Activated CD8-positive, alpha-beta memory T cell treated with anti-CD3 and anti-CD28 coated beads for 1 hour (primary cell): ENCODE results near the gene ZNF691.
"Not testable (repeated sequence)": the region's sequence is repeated elsewhere in the genome, so short reads cannot be mapped to it uniquely, and the experiment has no call there.

Experiments
- DNase-seq, 2 donors: peaks; one replicate each; pipeline ENCODE4 v3.0.0-alpha.2; 2020; ENCODE audit warnings: low read depth in 1 of 2; ENCODE audit errors: extremely low read depth in 1 of 2

ZNF691 gene

DNA sequence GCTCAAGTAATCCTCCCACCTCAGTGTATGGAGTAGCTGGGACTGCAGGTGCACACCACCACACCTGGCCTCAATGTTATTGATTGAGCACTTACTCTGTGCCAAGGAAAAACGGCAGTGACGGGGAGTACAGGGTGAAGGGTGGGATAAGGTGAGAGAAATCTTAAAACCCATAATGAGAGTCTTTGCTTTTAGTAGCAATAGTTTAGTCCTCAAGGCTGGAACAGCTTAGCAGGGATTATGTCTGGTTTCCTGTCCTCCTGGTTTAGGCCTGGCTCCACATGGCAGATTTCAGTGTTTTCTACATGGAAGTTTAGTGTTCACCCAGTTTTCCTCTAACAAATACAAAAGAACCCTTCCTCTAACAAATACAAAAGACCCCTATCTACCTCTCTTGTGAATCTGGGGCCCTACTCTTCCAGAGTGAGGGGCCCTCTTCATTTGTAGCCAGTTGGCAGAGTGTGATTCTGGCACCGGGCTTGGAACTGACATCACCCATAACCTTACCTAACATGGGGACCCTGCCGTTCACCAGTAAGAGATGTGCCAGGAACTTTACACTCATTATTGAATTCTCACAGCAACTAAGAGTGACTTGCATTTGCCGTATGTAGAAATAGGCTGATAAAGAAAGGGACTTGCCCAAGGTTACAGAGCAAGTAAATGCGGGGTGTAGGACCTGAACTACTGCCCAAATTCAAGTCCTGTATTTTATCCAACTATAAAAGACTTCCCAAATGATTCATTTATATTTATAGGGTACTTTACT is 6.9 kb downstream of the ZNF691 start:
- no peak for DNase-seq

DNA sequence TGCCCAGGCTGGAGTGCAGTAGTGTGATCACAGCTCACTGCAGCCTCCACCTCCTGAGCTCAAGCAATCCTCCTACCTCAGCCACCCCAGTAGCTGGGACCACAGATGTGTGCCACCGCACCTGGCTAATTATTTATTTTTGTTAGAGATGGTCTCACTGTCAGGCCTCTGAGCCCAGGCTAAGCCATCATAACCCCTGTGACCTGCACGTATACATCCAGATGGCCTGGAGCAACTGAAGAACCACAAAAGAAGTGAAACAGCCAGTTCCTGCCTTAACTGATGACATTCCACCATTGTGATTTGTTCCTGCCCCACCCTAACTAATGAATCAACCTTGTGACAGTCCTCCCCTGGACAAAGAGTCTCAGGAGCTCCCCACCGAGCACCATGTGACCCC is 10.1 kb downstream of the ZNF691 start:
- DNase-seq: not testable (repeated sequence)

DNA sequence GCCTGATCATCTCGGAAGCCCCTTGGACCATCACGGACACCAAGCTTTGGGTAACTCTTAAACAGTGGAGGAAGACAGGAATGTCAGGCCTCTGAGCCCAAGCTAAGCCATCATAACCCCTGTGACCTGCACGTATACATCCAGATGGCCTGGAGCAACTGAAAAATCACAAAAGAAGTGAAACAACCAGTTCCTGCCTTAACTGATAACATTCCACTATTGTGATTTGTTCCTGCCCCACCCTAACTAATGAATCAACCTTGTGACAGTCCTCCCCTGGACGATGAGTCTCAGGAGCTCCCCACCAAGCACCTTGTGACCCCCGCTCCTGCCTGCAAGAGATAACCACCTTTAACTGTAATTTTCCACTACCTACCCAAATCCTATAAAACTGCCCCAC is 13.0 kb downstream of the ZNF691 start:
- not testable (repeated sequence) for DNase-seq

DNA sequence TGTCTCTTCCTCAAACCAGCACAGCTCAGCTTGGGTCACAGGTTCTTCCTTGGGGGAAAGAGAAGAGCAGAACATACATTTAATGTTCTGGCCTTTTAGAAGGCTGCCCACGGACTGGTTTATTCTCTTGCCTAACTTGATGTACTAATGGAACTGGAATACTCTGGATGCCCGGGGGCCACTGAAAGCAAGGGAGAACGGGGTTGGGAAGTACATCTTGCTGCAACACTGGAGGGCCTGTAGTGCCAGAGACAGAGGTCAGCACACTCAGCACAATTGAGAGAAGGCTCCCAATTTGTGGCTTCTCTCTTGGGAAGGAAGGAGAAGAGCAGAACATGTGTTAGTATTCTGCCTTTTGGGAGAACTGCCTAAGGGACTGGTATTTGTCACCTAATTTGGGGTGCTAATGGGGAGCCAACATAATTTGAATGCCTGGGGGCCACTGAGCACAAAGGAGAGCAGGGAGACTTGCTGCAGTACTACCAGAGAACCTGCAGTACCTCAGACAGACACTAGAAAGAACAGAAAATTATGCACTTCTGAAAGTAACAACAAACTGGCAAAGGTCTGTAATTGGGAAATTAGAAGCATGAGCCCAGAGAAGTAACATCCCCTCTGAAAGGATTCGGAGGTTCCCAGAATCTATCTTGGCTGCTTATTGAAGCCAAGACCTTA is 14.1 kb downstream of the ZNF691 start:
- no peak for DNase-seq

DNA sequence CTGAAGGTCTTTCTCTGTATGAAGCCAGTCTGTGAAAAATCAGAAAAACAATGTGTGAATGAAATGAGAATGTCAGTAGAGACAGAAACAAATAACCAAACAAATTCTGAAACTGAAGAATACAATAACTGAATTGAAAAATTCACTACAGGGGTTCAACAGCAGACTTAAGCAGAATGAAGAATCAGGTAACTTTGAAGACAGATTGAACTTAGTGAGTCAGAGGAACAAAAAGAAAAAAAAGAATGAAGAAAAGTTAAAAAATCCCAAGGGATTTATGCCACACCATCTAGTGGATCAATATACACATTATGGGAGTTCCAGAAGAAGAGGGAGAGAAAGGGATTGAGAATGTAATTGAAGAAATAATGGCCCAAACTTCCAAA is 14.6 kb downstream of the ZNF691 start:
- no peak for DNase-seq

DNA sequence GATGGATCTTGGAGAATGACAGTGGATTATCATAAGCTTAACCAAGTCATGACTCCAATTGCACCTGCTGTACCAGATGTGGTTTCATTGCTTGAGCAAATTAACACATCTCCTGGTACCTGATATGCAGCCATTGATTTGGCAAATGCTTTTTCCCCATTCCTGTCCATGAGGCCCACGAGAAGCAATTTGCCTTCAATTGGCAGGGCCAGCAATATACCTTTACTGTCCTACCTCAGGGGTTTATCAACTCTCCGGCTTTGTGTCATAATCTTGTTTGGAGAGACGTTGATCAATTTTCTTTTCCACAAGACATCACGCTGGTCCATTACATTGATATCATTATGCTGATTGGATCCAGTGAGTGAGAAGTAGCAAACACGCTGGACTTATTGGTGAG is 20.1 kb downstream of the ZNF691 start:
- no peak for DNase-seq

DNA sequence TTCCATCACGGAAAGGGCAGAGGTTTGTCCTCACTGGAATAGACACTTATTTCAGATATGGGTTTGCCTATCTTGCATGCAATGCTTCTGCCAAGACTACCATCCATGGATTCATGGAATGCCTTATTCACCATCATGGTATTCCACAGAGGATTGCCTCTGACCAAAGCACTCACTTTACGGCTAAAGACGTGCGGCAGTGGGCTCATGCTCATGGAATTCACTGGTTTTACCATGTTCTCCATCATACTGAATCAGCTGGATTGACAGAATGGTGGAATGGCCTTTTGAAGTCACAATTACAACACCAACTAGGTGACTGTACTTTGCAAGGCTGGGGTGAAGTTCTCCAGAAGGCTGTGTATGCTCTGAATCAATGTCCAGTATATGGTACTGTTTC is 22.1 kb downstream of the ZNF691 start:
- DNase-seq: not testable (repeated sequence)

DNA sequence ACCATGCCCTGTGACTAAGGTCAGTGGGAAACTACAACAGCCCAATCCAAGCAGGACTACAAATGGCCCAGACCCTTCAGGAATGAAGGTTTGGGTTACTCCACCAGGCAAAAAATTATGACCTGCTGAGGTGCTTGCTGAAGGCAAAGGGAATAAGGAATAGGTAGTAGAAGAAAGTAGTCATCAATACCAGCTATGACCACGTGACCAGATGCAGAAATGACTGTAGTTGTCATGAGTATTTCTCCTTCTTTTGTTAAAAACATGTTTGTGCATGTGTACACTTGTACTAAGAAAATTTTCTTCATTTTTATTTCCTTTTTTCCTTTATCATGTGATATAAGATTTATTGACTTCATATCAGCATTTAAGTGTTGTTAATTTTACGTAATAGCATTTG is 22.8 kb downstream of the ZNF691 start:
- DNase-seq: not testable (repeated sequence)

DNA sequence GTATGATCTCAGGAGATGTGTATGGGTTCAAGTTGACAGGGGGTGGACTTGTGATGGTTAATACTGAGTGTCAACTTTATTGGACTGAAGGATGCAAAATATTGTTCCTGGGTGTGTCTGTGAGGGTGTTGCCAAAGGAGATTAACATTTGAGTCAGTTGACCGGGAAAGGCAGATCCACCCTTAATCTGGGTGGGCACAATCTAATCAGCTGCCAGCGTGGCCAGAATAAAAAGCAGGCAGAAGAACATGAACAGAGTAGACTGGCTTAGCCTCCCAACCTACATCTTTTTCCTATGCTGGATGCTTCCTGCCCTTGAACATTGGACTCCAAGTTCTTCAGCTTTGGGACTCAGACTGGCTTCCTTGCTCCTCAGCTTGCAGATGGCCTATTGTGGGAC is 23.3 kb downstream of the ZNF691 start:
- not testable (repeated sequence) for DNase-seq

DNA sequence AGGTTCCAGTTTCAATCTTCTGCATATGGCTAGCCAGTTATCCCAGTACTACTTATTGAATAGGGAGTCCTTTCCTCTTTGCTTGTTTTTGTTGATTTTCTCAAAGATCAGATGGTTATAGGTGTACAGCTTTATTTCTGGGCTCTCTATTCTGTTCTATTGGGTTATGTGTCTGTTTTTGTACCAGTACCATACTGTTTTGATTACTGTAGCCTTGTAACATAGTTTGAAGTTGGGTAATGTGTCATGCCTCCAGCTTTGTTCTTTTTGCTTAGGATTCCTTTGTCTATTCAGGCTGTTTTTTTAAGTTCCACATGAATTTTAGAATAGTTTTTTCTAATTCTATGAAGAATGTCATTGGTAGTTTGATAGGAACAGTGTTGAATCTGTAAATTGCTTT is 26.7 kb downstream of the ZNF691 start:
- DNase-seq: not testable (repeated sequence)

DNA sequence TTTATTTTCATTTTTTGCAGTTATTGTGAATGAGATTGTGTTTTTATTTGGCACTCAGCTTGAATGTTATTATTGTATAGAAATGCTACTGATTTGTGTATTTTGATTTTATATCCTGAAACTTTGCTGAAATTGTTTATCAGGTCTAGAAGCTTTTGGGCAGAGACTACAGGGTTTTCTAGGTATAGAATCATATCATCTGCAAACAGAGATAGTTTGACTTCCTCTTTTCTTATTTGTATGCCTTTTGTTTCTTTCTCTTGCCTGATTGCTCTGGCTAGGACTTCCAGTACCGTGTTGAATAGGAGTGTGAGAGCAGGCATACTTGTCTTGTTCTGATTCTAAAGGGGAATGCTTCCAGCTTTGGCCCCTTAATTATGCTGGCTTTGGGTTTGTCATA is 27.3 kb downstream of the ZNF691 start:
- no peak for DNase-seq

DNA sequence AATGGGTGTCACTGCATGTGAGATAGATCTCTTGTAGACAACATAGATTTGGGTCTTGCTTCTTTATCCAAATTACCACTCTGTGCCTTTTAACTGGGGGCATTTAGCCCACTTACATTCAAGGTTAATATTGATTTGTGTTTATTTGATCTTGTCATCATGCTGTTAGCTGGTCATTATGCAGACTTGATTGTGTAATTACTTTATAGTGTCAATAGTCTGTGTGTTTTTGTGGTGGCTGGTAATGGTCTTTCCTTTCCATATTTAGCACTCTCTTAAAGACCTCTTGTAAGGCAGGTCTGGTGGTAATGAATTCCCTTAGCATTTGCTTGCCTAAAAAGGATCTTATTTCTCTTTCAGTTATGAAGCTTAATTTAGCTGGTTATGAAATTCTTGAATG is 29.6 kb downstream of the ZNF691 start:
- DNase-seq: no peak

DNA sequence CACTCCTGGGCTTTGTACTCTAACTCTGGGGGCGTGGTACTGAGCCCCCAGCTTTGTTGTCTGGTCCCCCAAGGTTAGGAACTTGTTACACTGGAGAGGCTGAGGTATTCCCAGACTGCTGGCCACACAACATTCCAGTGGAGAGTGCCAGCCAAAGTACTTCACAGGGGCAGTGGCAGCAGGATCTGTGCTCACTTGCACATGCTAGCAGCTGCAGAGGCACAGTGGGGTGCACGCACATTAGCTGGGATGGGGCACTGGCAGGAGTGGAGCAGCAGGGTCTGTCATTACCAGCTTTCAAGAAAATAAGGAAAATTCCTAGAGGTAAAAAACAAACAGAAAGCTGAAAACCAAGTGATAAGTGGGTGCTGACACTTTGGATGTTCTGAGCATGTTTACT is 31.0 kb downstream of the ZNF691 start:
- no peak for DNase-seq

DNA sequence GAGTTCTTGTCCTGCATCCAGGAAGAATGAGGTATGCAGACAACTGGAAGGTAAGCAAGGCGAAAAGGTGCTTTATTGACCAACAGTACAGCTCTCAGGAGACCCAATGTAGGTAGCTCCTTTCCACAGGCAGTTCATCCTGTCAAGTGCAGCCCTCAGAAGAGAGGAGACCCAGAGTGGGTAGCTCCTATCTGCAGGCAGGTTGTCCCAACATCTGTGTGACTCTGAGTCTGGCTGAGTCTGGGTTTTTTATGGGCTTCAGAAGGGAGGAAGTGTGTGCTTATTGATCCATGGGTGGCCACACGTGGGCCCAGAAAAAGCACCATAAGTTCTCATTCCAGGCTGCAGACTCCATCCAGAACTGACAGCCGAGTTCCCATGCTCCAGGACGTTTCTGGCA is 34.0 kb downstream of the ZNF691 start:
- no peak for DNase-seq

DNA sequence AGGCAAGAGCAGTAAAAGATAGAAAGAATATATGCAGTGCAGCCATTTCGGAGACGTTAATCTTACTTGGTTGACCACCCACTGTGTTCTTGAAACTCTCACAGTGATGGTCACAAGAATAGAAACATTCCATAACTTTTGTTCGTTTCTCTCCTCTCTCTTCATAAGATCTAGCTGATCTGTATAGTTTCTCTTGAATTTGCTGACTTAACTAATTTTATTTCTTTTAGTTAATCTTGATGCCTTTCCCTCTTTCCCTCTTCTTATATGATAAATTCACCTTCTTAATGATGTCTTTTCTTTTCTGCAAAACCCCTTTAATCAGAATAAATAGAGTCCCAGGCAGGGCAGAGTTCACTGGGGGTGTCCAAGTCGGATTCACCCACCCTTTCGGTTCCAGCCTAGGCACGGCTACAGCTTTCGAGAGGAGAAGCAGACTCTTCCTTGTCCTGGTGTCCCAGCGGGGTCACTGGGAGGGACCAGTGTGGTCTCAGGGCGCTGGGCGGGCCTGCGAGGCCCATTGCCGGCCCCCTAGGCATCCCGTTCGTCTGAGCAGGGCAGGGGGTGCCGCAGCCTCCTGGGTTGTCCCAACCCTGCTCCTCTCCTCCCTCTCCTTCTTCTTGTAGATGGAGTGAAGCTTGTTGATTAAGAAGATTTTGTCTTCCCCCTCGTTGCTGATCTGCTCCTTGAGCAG is 39.8 kb downstream of the ZNF691 start:
- no peak for DNase-seq

DNA sequence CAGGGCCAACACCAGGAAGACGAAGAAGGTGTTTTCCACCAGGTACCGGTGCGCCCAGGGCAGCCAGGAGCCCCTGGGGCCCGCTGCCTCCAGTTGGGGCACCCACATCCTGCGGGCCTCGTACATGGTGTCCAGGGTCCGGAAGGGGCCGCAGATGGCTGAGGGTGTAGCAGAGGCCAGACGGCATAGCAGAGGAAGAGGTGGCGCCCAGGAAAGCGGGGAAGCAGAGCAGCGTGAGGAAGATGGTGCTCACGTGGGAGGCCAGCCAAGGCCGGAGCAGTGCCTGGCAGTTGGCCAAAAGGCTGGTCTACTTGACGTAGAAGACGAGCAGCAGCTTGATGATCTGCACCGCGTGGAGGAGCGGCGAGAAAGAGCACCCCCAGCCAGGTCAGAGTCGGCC is 40.4 kb downstream of the ZNF691 start:
- no peak for DNase-seq

DNA sequence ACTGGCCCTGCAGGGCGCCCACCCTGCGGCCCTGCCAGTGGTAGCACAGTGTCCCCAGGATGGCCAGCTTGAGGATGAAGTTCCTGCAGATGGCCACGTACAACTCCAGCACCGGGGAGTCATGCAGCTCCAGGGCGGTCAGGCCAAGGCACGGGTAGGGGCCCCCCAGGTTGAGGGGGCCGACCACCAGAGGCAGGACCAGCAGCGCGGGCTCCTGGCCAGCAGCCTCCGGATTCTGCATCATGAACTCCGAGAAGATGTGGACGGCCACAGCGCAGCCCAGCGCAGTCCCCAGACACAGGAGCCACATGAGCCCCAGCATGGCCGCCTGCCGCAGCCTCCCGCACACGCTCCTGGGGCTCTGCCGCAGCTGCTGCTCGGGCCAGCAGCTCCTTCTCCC is 41.0 kb downstream of the ZNF691 start:
- DNase-seq: no peak

DNA sequence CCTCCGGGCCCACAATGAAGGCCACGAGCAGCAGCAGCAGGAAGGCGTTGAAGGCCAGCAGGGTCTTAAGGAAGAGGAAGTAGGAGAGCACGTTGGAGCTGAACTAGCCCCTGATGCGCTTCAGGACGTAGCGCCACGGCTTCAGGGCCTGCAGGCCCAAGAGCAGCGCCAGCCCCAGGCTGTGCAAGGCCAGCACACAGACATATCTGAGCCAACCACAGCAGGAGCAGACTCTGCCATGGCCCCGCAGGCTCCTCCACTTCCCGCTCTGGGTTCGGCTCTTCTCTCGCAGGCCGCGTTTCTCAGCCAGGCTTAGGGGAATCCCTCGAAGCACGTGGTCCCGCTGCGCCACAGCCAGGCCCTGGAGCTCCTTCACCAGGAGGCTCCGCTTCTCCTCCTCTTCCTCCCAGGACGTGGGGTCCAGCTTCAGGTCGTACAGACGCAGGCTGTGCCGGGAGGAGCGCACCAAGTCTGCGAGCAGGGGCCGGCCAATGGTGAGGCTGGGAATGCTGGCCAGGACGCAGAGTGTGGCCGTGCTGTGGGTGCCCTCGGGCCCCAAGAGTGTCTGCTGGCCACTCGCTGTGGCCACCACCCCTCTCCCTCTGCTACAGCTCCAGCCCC is 41.7 kb downstream of the ZNF691 start:
- DNase-seq: no peak

DNA sequence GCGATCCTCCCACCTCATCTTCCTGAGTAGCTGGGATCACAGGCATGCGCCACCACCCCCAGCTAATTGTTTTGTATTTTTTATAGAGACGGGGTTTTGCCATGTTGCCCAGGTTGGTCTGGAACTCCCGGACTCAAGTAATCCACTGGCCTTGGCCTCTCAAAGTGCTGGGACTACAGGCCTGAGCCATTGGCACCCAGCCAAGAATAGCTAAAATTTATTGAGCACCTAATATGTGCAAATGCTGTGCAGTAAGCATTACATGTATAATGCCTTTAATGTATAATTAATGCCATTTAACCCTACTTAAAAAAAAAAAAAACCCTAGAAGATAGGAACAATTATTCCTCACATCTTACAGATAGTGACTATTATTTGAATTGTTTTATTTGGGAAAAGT is 42.9 kb downstream of the ZNF691 start:
- no peak for DNase-seq

DNA sequence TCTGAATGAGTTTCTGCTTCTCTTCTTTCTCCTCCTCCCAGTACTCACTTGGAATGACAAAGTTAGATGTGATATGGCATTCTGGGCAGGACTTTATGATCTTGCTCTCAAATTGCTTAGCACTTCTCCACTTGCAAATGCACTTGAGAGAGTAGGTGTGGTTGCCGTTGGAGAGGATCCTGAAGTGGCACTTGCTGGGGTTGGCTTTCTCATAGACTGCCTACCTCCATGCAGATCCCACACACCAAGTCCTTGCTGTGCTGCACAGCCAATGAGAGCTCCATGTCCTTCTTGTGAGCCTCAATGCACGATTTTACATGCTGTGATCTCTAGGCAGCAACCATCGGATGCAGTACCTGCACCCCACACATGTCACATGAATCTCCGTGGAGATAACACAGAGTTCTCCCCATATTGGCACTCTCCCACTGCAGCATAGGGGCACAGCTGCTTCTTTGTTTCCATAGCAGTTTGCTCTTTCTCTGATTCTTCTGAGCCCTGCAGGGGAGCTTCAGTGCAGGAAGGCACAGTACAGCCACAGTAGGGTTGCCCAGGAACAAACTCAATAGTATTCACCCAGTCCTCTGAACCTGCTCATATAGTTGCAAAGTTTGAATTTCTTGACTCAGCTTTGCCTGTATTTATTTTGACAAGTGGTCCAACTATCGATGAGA is 45.2 kb downstream of the ZNF691 start:
- DNase-seq: no peak

DNA sequence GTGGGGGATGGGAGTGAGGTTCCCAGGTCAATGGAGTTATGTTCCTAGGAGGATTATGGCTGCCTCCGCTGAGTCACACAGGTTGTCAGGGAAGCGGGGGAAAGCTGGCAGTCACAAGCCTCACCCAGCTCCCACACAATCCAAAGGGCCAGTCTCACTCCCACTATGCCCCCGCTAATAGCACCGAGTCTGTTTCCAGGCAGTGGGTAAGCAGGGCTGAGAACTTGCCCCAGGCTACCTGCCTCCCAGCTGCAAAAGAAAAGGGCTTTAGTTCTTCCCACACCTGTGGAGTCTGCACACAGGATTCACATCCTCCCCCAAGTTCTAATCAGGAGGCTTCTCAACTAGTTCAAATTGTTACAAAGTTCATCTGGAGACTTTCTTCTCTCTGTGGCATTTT is 53.5 kb downstream of the ZNF691 start:
- DNase-seq: not testable (repeated sequence)
